ENCODE data around the gene NUMB.

DNA sequence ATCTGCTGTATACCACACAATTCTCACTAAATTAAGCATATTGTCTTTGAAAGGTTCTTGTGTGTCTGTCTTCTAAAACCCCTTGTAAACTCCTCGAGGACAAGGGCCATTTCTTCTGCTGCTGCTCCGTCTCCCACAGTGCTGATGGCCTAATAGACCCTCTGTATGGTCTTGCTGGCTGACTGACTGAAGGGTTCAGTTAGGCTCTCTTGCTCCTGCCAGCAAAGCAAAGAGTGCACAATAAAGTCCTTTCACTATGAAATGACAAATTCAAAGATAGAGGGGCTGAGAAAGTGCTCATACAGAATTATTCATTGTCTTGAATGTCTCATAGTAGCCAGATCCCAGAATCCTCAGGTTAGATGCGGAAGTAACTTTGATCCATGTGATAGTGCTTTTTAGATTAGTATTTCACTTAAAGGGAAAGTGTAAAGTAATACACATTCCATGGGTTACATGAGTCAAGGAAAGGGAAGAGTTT is 18.1 kb upstream of the NUMB start:
- TF ChIP-seq POLR2A (IDR thresholded peaks at IDR 0.05; ENCODE audit: low read depth, low read length) (no peak), MAFK (IDR thresholded peaks at IDR 0.05; ENCODE audit: low read depth, low read length) (no peak), RAD21 (IDR thresholded peaks at IDR 0.05; ENCODE audit: low read length) (no peak), MAZ (IDR thresholded peaks at IDR 0.05; ENCODE audit: borderline replicate concordance, low read depth, low read length) (no peak), CEBPB (IDR thresholded peaks at IDR 0.05; ENCODE audit: low read depth, low read length) (no peak), RCOR1 (IDR thresholded peaks at IDR 0.05; ENCODE audit: insufficient replicate concordance, low read length) (no peak), RFX5 (IDR thresholded peaks at IDR 0.05; ENCODE audit: low read depth, low read length) (no peak), FOS (IDR thresholded peaks at IDR 0.05; ENCODE audit: low read depth, low read length) (no peak), MXI1 (IDR thresholded peaks at IDR 0.05; ENCODE audit: borderline replicate concordance, low read depth, low read length) (no peak)
- TF ChIP-seq, protein P1, sequence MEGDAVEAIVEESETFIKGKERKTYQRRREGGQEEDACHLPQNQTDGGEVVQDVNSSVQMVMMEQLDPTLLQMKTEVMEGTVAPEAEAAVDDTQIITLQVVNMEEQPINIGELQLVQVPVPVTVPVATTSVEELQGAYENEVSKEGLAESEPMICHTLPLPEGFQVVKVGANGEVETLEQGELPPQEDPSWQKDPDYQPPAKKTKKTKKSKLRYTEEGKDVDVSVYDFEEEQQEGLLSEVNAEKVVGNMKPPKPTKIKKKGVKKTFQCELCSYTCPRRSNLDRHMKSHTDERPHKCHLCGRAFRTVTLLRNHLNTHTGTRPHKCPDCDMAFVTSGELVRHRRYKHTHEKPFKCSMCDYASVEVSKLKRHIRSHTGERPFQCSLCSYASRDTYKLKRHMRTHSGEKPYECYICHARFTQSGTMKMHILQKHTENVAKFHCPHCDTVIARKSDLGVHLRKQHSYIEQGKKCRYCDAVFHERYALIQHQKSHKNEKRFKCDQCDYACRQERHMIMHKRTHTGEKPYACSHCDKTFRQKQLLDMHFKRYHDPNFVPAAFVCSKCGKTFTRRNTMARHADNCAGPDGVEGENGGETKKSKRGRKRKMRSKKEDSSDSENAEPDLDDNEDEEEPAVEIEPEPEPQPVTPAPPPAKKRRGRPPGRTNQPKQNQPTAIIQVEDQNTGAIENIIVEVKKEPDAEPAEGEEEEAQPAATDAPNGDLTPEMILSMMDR (conservative IDR thresholded peaks at IDR 0.05; ENCODE audit: low read depth, low read length): no peak
- TF ChIP-seq, protein P2, sequence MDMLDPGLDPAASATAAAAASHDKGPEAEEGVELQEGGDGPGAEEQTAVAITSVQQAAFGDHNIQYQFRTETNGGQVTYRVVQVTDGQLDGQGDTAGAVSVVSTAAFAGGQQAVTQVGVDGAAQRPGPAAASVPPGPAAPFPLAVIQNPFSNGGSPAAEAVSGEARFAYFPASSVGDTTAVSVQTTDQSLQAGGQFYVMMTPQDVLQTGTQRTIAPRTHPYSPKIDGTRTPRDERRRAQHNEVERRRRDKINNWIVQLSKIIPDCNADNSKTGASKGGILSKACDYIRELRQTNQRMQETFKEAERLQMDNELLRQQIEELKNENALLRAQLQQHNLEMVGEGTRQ (IDR thresholded peaks at IDR 0.05; ENCODE audit: low read depth, low read length): no peak

Data from IMR-90 (cell line).